Skin of body (tissue), 2 donors: ENCODE results near the gene LPCAT2. TPM values are rescaled to one million over a fixed set of nuclear protein-coding genes. Genes with fewer than 3 reads are reported as not detected.
A peak's percentile ranks its signal among the peaks of the same experiment; 100 is the strongest.
"Not testable (repeated sequence)": the region's sequence is repeated elsewhere in the genome, so short reads cannot be mapped to it uniquely, and the experiment has no call there.

Experiments used
- DNase-seq: peaks from one replicate; lab custom pipeline; 2025; lab: John Stamatoyannopoulos, UW
- total RNA-seq: library from RNA; depleted of rRNA; stranded (reverse); fragments of >200 nt; gene quantifications from one replicate; pipeline ENCODE4 v1.2.3, GENCODE V29; 2014

Gene LPCAT2
- total RNA-seq, 1 donor from 2014 or later = 24.0 TPM

GRCh38 chr16:55577887-55578286, 69.0 kb downstream of the LPCAT2 start:
- no peak for DNase-seq

GRCh38 chr16:55585631-55586030, 76.8 kb downstream of the LPCAT2 start:
- DNase-seq = no peak

GRCh38 chr16:55588799-55589198, 79.9 kb downstream of the LPCAT2 start:
- DNase-seq = no peak

GRCh38 chr16:55592306-55592705, 83.4 kb downstream of the LPCAT2 start:
- no peak for DNase-seq

- DNase-seq = no peak
These were observed 89.1 kb downstream of the LPCAT2 start for GRCh38 chr16:55597928-55598327.

- peak; percentile 16 for DNase-seq
These were observed 97.0 kb downstream of the LPCAT2 start for GRCh38 chr16:55605754-55606336.

GRCh38 chr16:55613613-55614335, 104.9 kb downstream of the LPCAT2 start:
- DNase-seq = no peak

- no peak for DNase-seq
These were observed 106.2 kb downstream of the LPCAT2 start for GRCh38 chr16:55615071-55615470.

GRCh38 chr16:55615670-55616069, 106.8 kb downstream of the LPCAT2 start:
- not testable (repeated sequence) for DNase-seq

- DNase-seq = no peak
These were observed 112.9 kb downstream of the LPCAT2 start for GRCh38 chr16:55621771-55622170.

GRCh38 chr16:55622272-55622671, 113.4 kb downstream of the LPCAT2 start:
- DNase-seq = no peak

- no peak for DNase-seq
These were observed 114.2 kb downstream of the LPCAT2 start for GRCh38 chr16:55622930-55623561.

- DNase-seq = no peak
These were observed 114.8 kb downstream of the LPCAT2 start for GRCh38 chr16:55623640-55624039.

- DNase-seq = no peak
These were observed 115.8 kb downstream of the LPCAT2 start for GRCh38 chr16:55624696-55625095.

GRCh38 chr16:55625843-55626242, 117.0 kb downstream of the LPCAT2 start:
- DNase-seq = no peak

- no peak for DNase-seq
These were observed 119.6 kb downstream of the LPCAT2 start for GRCh38 chr16:55628306-55628968.

GRCh38 chr16:55630774-55631173, 121.9 kb downstream of the LPCAT2 start:
- no peak for DNase-seq

GRCh38 chr16:55632259-55632658, 123.4 kb downstream of the LPCAT2 start:
- DNase-seq = no peak

- no peak for DNase-seq
These were observed 125.3 kb downstream of the LPCAT2 start for GRCh38 chr16:55634193-55634592.
